GM21529 (cell line): ENCODE data around the gene ANXA4.

Experiments
- ATAC-seq: cut with Tn5 transposase; IDR thresholded peaks from one replicate; pipeline ENCODE4 v1.9.1; 2021; ENCODE audit not compliant: unreplicated experiment

ANXA4 gene

DNA sequence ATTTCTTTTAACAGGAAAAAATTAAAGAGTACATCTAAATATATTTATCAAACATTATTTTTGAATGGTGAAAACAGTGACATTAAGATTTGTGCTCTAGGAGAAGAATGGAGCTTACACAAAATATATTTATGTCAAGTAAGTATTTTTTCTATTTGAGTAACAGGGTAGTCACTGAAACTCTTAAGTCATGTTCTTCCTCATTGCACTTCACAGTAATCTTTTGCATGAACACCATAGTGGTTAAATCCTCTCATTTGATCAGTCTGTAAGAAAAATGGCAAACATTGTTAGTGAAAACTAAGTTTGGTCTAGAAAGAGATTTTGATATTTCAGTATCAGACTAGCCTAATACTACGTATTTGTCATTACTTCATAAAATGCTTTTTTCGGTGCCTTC lies 95.6 kb downstream of the ANXA4 start:
- ATAC-seq = no peak

DNA sequence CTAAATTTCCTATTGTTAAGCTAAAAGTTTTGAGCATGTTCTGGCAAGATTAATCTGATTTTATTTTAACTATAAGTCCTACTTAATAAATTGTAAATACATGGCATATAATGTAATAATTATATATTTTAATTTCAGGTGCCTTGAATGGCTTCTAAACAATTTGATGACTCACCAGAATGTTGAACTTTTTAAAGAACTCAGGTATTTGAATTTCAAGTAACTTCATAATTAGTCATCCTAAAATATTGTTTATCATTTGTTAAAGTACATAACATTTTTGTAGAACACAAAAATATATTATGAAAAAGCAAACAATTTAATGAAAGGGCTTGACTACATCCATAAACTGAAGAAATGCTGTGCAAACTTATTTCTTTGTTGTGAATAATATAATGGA lies 102.1 kb downstream of the ANXA4 start:
- no peak for ATAC-seq

DNA sequence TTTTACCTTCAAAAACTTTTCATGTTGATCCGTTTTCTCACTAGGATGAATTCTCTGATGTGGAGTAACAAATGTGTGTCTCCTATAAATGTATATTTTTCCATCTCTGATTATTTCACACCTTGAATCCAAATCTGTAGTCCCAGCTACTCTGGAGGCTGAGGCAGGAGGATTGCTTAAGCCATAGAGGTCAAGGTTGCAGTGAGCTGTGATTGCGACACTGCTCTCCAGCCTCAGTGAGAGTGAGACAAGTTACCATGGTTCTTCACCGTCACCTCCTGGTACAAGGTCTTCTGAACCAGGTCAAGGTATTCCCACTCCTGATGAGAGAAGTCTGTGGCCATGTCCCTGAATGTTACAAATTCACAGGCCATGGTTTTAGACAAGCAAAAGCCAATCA lies 102.6 kb downstream of the ANXA4 start:
- ATAC-seq = no peak

DNA sequence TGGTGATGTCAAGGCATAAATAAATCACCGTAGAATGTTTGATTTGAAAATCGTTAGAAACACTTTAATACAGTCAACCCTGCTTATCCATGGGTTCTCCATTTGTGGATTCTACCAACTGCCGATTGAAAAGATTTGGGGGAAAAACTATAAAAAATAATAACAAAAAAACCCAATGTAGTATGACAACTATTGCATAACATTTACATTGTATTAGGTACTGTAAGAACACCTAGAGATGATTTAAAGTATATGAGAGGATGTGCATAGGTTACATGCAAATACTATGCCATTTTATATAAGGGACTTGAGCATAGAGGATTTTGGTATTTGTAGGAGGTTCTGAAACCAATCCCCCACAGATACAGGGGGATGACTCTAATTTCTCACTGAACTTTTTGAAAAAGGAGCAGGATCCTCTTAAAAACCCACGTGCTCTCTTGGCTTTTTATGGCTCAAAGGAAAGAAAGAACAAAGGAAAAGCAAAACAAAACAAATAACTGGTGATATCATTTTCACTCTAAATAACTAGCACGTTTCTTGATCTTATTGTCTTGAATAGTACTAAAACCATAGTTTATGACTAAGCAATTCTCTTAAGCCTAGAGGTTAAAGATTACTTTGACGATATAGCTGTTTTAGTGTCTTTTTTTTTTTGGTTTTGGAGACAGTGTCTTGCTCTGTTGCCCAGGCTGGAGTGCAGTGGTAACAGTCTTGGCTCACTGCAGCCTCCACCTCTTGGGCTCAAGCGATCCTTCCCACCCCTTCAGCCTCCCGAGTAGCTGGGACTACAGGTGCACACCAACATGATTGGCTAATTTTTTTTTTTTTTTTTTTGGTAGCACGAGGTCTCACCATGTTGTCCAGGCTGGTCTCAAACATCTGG lies 104.5 kb downstream of the ANXA4 start:
- ATAC-seq = no peak

DNA sequence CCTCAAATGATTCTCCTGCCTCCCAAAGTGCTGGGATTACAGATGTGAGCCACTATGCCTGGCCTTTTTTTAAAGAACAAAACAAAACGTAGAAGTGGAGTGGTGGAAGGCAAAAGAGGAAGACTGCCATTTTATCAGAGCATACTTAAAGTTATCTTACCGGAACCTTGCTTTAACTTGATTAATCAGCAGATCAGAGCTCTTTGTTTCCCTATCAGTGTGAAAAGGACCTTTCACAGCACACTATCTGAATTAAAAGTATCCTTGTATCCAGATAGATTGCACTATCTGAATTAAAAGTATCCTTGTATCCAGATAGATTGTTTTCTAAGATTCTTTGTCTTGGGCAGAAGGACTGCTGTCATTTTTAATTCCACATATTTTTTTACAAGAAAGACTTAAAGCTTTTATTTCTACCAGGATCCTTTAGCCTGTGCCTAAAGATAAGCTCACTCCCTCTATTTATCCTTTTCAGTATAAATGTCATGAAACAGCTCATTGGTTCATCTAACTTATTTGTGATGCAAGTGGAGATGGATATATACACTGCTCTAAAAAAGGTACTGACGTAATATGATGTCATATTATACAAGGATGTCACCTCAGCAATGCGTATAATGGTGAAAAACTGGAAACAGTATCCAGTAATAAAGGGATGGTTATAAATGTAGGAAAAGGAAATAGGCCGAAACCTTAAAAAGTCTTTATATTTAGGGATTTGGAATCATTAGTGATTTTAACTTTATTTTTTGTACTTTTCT lies 105.3 kb downstream of the ANXA4 start:
- ATAC-seq = no peak

DNA sequence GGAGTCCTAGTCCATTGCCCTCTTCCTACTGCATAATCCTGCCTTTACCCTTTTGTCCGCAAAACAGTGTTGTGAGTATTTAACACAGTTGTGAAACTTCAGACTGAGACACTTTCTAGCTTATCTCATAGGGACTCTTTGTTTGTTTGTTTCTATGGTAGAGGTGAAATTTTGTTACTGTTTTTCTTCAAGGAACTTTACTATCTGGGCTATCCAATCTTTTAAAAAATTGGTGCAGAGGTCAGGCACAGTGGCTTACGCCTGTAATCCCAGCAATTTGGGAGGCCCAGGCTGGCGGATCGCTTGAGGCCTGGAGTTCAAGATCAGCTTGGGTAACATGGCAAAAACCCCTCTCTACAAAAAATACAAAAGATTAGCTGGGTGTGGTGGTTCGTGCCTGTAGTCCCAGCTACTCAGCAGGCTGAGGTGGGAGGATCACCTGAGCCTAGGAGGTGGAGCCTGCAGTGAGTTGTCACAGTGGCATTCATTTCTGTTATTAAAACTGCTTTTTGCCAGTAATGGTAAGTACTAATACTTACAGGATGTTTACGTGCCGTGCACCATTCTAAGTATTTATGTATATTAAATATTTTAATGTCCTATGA lies 106.4 kb downstream of the ANXA4 start:
- no peak for ATAC-seq

DNA sequence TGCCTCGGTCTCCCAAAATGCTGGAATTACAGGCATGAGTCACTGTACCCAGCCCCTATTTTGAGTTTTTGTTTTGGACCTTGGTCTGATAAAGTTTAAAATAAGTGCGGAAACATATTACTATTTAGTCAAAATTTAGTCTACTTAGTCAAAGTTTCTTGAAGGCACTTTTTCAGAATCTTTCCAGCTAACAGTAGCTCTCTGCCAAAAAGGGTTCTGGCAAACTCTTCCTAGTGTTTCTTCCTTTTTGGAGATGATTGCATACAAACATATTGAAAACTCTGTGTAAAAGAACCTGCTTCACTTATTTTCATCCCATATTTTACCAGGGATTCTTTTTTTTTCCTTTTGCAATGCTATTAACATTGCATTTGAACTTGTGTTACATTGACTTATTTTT lies 116.3 kb downstream of the ANXA4 start:
- no peak for ATAC-seq

DNA sequence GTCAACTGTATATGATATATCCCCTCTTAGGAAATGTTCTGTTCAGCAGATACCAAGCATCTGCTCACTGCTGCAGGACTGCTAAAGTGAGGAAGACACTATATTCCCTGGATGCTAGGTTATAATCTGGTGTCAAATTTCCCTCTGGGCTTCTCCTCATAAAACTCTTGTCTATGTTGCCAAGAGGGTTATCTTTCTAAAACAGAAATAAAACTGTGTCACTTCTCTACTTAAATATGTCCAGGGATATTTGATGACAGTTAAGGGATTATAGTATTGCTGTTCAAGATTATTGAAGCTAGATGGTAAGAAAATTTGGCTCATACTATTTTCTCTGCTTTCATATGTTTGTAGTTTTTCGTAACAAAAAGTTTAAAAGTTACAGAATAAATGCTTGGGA lies 121.4 kb downstream of the ANXA4 start:
- ATAC-seq = no peak
